ENCODE data around the gene RBMS1.

RBMS1 gene

DNA sequence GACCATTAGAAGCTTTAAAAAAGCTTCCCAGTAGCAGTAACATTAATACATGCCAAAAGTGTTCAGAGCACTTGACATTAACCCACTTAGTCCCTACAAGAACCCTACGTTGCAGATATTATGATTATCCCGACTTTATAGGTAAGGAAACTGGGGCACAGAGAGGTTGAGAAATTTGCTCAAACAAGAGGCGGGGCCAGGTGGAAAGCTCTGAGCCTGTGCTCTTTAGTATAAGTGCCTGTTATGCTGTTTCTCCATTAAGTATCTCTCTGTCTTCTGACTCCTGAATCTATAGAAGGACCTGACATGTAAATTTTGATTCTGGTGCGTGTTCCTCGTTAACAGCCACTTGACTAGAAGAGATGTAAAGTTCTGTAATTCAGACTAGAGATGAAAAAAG, 139.8 kb downstream of the RBMS1 start:
- no peak for DNase-seq

DNA sequence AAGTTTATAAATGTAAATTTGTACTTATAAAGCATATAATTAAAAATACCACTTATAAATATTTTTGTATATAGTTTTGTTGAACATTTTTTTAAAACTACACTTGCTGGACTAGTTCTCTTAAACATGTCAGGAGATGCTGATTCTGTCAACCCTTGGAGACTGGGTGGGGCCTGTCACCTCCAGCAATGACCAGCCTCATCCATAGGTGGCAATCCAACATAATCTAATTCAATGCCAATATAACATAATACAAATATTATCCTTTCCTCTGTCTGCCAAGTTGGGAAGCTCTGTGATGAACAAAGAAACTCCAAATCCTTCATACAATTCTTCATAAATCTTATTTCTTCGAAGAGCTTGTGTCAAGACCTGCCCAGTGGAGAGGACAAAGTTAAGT, 140.4 kb downstream of the RBMS1 start:
- no peak for DNase-seq

DNA sequence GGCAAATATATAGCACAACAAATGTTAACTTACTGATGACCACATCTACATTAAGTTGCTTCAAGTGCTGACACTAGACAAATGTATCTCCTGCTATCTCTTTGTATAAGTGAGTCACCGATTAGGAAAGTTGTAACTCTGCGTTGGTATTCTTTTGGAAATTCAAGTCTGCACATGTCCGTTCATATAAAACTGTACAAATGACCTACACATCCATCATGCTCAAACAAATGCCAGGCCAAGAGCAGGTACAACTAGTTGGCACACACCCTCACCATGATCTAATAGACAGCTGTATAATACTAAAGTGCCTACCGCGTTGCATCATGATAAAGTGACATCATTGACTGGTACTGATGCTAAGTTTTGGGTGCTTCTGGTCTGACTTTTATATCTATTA, 141.1 kb downstream of the RBMS1 start:
- DNase-seq, result no peak

DNA sequence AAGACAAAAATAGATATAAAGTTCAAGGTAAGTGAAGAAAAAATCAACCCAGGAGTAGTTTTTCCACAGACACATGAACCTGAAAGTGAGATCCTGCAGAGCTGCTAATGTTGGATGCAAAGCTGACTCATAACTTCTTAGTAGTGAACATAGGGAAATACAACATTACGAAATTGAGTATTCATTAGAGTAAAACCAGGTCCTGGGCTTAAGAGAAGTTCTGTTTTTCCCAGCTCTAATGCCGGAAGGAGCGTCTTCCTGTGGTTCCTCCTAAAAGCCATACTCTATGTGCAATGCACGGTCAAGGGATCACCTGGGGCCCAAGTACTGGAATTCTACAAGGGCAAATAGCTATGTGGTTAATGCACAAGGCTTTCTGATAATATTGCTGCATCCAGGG, 141.7 kb downstream of the RBMS1 start:
- DNase-seq, result no peak

DNA sequence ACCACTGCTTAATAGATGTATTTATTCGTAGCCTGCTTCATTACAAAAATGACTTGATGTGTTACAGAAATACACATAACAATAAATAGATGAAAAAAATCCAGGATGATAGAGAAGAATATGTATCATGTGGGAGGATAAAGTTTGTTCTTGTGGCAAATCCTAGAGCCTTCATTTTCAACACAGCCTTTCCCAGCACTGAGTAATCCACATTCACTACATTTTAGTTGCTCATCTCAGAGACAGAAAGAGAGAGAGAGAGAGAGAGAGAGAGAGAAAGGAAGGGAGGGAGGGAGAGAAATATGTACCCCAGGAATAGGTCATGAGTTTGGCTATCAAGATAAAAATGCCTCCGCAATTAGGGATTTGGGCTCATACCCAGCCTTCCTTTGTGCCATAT, 144.3 kb downstream of the RBMS1 start:
- no peak for DNase-seq

DNA sequence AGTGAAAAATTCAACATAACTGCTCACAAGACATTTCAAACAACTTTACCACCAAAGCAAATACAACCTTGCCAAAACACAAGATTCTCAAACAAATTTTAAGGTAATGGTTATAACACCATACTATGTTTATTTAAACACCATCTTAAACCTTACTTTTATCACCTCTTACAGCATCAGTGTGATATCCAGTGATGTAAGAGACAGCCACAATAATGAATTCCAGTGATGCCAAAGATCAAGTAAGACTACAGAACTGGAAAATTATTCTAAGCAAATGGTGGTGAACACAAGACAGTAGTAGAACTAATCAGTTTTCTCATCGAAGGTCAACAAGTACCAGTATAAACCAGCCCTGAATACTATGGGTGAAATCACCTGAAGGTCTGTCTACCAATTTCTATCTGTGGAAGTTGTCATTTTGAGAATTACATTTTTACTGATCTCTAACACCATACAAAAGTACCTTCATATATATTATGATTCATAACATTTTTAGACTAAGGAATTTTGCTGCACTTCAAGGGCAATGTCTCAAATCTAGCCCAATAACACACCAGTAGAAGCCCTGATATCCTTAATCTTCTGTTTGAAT, 146.2 kb downstream of the RBMS1 start:
- no peak for DNase-seq

DNA sequence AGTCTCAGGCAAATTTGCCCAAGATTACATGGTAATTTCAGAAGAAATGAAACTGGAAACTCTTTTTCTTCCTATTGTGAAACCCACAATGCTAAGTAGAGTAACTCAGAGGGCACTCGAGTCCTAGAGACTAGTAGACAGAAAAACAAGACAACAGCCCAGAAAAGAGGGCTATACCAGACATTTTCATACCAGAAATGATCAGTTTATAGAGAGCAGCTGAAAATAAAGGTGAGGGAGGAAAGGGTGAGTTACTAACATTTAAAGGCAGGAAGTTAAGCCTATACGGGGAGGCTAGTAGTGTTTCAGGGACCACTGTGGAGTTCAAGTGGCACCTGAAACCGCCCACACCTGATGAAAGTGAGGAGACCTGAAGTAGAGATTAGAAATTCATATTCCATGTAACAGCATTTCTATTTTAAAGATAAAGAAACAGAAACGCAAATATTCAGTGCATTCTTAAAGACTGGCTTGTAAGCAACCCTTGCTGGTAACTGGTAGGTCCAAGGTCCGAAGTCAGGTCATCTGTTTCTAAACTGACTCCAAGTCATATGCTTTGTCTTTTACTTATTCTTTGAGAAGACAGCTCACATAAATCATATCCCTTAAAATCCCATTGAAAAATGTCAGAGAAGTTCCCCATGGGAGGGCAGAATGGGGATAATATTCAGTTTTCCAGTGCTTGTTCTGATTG, 148.4 kb downstream of the RBMS1 start:
- no peak for DNase-seq

DNA sequence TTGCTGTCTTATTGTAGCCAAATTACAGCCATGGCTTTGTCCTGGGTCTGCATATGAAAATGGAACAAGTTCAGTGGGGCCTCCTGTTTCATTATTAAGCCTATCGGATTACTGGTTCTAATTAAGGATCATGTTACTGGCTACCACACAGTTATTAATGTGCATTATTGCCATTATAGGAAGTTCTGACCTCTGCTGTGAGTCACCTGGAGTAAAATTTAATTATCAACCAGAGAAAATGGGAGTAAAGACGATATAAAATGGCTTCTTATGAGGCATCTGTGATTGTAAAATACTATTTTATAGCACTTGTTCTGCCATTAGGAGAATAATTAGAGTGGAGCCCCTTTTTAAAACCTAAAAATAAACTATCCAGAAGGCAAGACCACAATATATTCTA, 150.2 kb downstream of the RBMS1 start:
- no peak for DNase-seq

DNA sequence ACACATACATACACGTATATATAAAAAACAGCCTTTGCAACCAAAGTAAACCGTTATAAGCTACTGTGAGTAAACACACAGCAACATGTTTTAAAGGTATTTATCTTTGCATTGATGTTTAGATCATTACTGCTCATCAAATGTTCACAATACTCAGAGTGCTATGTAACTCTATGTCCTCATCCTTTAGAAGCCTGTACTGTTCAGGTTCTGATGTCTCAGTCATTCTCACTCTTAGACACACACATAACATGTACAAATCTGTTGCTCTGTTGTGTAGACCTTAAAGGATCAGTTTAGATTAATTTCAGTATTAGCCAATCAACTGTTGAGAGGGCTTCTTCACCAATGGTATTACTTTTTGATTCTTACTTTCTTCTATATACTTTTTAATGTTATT, 153.9 kb downstream of the RBMS1 start:
- DNase-seq, result no peak

DNA sequence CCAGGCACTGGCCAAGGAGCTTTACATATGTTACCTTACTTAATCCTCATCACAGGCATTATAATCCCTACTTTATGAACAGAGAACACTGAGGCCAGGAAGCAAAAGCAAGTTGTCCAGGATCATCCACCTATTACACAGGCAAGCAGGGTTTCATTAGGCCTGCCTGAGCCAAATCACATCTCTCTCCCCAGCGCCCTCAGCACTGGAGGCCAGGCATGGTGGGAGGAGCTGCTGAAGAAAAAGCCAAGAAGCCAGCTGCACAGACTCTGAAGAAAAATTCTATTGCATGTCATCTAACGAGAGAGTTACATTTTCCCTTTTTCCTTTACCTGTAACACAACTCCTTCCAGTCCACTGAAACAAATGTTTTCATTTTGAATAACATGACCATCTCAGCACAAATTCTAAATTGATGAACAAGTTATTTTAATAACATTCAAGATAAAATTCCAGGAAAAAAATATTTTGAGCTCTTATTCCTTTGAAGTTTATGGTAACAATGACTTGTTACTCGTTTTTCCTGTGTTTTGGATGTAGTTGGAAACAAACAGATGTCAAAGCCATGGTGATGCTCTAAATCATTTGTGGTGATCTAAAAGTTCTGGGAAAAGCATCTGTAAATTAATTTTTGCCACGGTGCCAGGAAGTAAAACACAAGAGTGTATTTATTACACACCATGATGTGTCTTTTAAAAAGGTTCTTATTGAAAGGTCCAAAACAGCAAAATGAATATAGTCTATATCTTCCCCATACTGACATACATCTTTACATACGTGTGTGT, 154.5 kb downstream of the RBMS1 start:
- peak; percentile 72 for DNase-seq

DNA sequence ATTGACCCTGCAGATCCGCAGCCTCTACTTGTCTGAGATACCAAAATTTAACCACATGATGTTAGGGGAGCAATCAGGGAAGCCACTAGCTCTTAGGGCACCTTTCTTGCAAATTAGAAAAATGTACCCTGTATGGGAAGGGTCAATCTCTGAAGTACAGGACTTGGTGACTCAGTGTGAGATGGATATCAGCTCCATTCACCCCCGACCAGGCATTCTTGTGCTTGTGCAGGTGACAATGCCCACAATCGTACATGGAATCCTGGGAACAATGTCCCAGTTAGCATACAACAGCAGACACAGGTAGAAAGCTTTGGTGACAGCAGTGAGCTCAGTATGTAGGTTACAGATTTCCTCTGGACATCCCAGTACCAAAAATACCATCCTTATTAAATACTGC, 155.9 kb downstream of the RBMS1 start:
- DNase-seq, result no peak

DNA sequence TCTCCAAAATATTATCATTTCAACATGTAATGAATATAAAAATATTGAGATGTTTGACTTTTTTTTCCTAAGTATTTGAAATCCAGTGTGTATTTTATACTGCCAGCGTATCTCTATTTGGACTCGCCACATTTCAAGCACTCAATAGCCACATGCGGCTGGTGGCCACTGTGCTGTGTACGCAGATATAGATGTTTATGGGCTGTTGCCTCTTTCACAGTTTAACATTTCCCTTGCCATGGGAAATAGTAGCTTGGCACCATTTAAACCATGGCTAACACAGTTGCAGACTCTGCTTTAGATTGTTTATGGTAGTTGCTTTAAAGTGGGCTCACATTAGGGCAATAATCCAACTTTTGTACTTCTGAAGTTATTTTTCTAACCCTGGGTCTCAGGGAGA, 157.0 kb downstream of the RBMS1 start:
- no peak for DNase-seq

DNA sequence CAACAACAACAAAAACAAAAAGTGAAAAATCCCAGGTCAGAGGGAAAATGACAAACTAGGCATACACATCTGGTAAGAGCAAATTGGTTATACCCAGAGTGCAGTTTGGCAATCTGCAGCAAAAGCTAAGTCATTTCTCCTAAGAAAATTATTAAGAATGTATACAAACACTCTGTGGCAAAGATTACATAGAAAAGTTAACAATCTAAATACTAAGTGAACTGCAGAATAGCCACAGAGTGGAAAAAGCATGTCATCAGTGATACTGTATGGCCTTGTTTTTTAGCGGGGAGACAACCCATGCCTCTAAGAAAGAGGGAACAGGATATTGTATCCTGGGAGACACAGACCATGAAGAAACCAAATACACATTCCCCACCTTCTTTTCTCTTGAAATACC, 157.5 kb downstream of the RBMS1 start:
- no peak for DNase-seq

DNA sequence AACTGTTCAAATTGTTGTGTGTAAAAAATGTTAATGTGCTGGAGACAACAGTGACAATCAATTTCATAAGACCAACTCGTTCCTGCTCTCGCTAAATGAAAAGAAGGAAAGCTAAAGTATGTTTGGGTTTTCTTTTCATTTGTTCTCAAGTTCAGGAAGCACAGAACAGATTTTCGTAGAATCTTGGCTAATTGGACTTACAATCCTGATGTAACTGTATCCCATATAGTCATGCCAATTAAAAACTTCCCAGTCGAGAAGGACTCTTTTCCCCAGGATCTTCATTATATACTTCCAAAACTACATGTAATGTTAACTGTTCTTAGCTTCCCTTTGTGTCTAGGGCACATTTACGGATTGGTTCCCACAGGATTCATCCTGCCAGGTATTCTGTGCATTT, 158.2 kb downstream of the RBMS1 start:
- DNase-seq, result no peak

DNA sequence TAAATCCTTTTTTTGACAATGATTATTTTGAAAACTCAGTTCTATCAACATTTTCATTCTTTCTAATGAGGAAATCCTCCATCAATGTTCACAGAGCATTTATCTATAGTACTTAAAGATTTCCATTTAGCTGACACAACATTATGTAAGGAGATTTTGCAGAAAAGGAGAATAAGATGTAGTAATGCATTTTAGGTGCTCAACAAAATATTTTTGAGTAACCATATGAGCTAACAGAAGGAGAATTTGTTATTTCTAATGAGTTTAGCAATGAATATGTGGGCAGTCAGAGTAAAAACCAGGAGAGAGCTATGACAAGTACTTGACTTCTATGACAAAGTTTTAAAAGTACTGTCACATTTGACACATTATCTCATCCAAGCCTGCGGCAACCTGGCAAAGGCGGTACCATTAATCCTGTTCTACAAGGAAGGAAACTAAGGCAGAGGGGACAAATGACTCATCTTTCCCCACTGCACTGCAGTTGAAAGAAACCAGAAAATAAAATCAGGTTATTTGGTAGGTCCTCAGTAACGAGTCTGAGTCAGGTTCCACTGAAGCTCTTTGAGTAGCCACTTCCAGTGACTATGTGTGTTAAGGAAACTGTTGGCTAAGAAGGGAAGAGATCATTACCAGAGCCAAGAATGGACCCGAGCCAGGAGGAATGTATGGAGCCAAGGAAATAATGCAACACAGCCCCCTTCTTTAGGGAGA, 159.4 kb downstream of the RBMS1 start:
- DNase-seq, result peak; percentile 84

DNA sequence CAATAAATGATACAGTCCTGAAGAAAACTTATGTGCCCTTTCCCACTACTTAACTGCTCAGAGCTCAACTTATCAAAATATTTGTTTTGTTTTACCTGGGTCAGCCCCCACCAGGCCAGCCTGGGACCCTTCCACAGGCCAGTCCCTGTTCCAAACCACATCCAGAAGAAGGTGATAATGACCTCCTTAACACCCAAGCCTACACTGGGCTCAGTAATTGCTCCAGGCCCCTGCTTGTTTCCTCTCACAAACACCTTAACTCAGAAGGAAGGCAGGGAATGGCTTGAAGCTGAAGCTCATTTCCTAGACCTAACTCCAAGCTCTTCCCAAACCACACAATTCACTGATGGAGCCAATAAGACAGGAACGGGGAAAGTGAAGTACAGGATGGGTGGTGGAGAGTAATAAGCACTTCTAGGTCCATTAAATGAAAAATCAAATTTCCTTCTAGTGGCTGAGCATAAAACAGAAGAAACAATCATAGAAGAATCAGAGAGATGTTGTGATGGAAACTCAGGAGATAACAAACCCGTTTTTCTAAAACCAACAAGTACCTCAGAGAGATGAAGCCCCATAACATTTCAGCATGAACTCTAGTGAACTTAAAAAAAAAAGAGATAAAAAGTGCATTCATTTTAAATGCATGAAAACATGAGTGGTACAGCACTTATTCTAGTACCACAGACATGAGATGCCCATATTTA, 160.1 kb downstream of the RBMS1 start:
- no peak for DNase-seq

DNA sequence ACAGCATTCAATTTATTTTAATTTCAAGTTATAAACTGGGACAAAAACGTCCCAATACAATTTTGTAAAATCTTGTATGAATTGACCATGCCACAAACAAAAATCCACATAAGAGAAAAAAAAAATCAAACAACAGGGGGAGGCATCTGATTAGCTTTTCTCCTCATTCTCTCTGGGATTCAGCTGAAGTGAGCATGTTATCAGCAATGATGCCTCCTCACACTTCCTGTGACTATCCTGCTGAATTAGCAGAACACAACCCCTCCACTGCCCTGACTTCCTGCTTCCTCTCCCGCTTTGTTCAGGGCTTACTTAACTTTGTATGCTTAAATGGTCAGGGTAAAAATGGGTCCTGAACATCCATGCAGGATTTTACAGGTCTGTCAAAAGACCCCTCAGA, 161.3 kb downstream of the RBMS1 start:
- no peak for DNase-seq

DNA sequence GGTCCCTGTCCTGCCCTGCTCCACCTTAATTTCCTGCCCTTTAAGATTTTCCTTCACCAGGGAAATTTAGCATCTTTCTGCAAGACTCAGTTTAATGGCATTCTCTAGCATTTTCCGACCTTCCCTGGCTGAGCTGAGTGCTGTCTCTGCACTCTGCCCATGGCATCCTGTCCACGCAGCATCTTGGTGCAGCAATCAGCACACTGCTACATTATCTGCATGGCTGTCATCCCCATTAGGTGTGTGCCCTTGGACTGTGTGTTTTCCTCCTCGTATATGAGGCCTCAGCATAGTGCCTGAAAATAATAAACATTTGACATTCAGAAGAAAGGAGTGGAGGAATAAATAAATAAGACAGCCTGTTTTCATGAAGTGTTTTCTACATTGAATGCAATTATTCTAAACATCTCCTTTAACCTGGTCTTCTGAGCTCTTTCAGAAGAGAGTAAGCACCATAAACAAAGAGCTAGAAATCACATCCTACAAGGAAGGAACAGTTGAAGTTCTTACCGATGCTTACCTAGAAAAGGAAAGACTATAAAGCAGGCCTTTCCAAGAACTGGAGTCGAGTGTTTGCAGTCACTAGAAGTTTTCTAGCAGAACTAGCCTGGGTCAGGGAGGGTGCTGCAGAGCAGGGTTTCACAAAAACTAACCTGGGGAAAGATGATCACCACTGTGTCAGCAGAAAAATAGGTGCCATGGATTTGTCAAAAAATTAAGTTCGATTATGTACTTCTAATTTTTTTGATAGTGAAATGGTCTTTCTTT, 162.2 kb downstream of the RBMS1 start:
- no peak for DNase-seq

DNA sequence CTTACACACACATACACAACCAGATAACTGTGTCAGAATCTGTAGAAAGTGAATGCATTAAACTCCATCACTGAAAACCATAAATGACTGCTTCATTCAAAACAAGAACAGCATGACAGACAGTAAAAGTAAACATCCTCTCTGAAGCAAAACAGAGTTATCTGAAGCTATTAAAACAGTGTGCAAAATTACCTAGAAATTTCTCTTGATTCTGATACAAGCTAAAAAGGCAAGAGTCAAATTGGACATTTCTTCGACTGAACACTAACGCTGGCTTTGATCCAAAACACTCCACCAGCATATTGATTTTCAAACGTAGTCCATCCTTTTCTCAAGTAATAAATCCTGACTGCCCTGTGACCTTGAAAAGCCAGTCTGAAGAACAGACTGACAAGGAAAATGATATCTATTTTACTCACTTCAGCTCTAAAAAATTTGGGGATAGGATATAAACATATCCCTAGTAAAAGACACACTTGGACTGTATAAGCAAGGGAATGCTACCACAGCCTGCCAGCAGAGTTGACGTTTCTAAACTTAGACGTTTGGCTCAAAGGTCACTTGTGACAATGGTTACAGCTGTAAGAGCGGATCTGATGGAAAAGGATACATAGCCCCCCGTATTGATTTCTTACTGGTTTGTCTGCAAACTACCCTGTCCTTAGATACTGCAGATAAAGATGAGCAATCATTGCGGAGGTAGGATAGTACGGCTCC, 164.6 kb downstream of the RBMS1 start:
- no peak for DNase-seq

DNA sequence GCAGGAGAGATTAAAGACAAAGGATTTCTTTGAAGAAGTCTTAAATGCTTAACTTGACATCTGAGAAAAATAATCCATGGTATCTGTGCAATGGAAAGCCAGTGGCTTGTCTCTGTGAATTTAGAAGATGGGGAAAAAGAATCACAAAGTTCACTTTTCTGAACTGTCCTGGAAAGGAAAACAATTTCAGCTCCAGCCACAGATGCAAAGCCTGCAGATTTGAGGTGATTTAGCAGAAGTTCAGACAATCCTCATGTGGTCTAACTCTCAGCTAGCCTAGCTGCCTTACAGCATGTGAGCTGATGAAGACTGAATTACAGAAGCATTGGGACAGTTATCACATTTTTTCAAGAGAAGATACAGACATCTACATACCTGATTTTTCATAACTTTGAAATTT, 166.8 kb downstream of the RBMS1 start:
- DNase-seq, result no peak

DNA sequence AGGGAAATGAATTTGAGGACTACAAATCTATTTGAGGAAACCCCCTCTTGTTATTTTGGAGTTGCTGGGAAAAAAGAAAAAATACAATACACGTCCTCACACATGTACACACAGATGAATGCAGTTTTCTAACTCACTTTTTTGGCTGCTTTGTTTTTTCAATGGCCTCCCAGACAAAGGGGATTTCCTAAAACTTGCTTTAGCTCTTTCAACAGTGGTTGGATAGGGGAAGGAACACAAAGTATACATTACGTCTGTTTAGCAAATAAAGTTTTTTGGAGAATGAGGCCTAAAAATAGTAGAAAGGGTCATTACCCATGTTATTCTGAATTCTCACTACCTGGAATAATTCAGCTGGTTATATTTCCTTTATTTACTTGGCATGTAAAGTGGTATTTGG, 168.2 kb downstream of the RBMS1 start:
- DNase-seq, result no peak

DNA sequence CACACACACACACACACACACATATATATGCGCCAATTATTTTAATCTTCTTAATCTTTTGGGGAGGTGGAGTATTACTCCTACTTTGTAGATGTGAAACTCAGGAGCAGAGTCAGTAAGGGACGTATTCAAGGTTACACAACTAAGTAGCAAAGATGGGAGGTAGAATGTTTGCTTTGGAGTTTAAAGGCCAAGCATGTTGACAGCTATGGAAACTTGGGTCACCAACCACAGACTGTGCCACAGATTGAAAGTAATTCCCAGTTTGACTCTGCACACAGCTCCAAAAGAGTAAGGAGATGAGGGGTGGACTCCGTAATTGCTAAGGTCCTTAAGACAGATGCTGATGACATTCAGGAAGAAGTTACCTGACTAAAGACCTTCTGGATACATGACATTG, 168.7 kb downstream of the RBMS1 start:
- no peak for DNase-seq
